Measurements from ENCODE around the gene PCDH18.

DNA sequence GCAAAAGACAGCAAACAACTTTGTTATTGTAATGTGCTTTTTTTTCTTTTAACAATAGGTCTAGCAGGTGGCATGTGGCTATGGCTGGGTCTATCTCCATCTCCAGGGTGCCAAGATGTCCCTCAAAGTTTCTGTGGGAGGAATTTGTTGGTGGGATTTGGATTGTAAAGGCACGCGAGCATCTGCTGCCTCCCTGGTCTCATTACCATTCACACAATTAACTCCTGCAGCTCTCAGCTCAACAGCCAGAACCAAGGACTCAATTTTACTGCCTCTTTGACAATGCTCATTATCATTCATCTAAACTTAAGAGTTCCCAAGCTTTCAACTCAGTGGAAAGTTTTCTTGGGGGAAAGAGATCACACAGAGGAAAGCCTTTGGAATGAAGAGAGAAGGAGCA, 10.9 kb upstream of the PCDH18 start:
- TF ChIP-seq POLR2A (IDR thresholded peaks at IDR 0.05; ENCODE audit: low read depth, low read length) (no peak), POLR2AphosphoS5 (IDR thresholded peaks at IDR 0.05; ENCODE audit: low read depth, low read length) (no peak), TAF1 (IDR thresholded peaks at IDR 0.05; ENCODE audit: borderline replicate concordance, low read depth, low read length) (no peak)
